KBM-7 (cell line): ENCODE data around the gene APOA1.
"Not testable (repeated sequence)": the region's sequence is repeated elsewhere in the genome, so short reads cannot be mapped to it uniquely, and the experiment has no call there.

ENCODE experiments used
- DNase-seq: peaks from one replicate; pipeline ENCODE4 v3.0.0-alpha.2; 2015
- in situ Hi-C: fragments of 300-500 bp; cut with MboI; formaldehyde crosslinking; loops from 2 replicates; pipeline ENCODE4 v1.14.3; 2020; ENCODE audit warnings: low sequenced_read_pairs, low pct_unique_long_range_greater_than_20kb, mixed read lengths

APOA1 gene

GRCh38 chr11:116836632-116836991 is 810 bp downstream of the APOA1 start:
- in situ Hi-C loops, result no loop called here

GRCh38 chr11:116835791-116836631 is 1.4 kb downstream of the APOA1 start:
- in situ Hi-C loops, result no loop called here
- peak; percentile 96 for DNase-seq

More at GRCh38 chr11:116836632-116836991, 810 bp downstream of the APOA1 start:
- DNase-seq, result no peak

DNA sequence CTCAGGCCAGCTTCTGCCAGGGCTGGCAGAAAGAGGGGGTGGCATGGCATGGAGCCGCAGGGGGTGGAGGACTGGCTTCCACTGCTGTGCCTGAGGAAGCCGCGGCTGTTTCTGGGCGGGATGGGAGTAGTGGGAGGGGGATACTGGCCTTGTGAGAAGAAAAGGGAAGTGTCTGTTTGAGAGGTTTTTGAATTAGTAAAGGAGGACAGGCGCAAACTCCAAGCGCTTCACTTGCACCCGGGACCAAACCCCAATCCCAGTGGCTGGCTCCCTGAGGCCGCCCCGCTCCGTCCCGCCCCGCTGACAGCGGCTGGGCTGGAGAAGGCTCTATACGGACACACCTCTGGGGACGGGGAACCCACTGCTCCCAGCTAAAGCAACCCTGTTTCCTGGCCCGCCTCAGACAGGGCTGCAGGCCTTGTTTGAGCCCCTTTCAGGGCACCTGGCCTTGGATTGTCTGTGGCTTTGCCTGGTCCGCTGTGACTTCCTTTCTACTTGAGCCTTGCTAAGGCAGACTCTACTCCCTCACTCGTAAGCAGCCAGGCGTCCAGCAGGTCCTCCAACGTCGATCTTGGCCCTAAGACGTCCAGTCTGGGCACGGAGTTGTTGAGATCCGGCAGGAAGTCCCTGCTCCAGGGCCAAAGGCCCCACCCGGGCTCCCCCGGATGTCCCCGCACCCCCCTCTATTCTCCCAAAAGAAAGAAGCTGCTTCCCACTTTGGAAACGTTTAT is 2.2 kb downstream of the APOA1 start:
- peak; percentile 89 for DNase-seq
- in situ Hi-C loops, result no loop called here

- in situ Hi-C loops, DNase-seq: not testable (repeated sequence)
Measured at GRCh38 chr11:116834535-116835041, 2.8 kb downstream of the APOA1 start.

GRCh38 chr11:116833816-116834534 is 3.4 kb downstream of the APOA1 start:
- DNase-seq, result no peak
- in situ Hi-C loops, result no loop called here

GRCh38 chr11:116833491-116833815 is 4.0 kb downstream of the APOA1 start:
- no peak for DNase-seq
- in situ Hi-C loops, result no loop called here

- in situ Hi-C loops, result no loop called here
- DNase-seq, result no peak
Measured at GRCh38 chr11:116832350-116833290, 4.8 kb downstream of the APOA1 start.

DNA sequence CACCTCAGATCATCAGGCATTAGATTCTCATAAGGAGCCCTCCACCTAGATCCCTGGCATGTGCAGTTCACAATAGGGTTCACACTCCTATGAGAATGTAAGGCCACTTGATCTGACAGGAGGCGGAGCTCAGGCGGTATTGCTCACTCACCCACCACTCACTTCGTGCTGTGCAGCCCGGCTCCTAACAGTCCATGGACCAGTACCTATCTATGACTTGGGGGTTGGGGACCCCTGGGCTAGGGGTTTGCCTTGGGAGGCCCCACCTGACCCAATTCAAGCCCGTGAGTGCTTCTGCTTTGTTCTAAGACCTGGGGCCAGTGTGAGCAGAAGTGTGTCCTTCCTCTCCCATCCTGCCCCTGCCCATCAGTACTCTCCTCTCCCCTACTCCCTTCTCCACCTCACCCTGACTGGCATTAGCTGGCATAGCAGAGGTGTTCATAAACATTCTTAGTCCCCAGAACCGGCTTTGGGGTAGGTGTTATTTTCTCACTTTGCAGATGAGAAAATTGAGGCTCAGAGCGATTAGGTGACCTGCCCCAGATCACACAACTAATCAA is 5.6 kb downstream of the APOA1 start:
- in situ Hi-C loops, result no loop called here
- no peak for DNase-seq

- no peak for DNase-seq
- in situ Hi-C loops, result no loop called here
Measured at GRCh38 chr11:116830184-116830912, 7.1 kb downstream of the APOA1 start.

- no peak for DNase-seq
- in situ Hi-C loops, result no loop called here
Measured at GRCh38 chr11:116829525-116830183, 7.8 kb downstream of the APOA1 start, which contains the start of gene APOC3. Gene APOC3, plus strand, starts transcription at chr11:116829907. Its CDS starts 676 bp downstream, at chr11:116830583.

DNA sequence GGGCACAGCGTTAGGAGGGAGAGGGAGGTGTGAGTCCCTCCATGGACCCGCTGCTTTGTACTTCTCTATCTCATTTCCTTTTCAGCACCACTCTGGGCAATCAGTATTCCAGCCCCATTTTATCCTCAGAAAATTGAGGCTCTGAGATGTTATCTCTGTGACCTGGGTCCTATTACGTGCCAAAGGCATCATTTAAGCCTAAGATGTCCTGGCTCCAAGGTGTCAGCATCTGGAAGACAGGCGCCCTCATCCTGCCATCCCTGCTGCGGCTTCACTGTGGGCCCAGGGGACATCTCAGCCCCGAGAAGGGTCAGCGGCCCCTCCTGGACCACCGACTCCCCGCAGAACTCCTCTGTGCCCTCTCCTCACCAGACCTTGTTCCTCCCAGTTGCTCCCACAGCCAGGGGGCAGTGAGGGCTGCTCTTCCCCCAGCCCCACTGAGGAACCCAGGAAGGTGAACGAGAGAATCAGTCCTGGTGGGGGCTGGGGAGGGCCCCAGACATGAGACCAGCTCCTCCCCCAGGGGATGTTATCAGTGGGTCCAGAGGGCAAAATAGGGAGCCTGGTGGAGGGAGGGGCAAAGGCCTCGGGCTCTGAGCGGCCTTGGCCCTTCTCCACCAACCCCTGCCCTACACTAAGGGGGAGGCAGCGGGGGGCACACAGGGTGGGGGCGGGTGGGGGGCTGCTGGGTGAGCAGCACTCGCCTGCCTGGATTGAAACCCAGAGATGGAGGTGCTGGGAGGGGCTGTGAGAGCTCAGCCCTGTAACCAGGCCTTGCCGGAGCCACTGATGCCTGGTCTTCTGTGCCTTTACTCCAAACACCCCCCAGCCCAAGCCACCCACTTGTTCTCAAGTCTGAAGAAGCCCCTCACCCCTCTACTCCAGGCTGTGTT is 8.5 kb downstream of the APOA1 start:
- in situ Hi-C loops, result no loop called here
- no peak for DNase-seq

GRCh38 chr11:116827461-116827860 is 10.0 kb downstream of the APOA1 start:
- in situ Hi-C loops, result no loop called here
- DNase-seq, result no peak

DNA sequence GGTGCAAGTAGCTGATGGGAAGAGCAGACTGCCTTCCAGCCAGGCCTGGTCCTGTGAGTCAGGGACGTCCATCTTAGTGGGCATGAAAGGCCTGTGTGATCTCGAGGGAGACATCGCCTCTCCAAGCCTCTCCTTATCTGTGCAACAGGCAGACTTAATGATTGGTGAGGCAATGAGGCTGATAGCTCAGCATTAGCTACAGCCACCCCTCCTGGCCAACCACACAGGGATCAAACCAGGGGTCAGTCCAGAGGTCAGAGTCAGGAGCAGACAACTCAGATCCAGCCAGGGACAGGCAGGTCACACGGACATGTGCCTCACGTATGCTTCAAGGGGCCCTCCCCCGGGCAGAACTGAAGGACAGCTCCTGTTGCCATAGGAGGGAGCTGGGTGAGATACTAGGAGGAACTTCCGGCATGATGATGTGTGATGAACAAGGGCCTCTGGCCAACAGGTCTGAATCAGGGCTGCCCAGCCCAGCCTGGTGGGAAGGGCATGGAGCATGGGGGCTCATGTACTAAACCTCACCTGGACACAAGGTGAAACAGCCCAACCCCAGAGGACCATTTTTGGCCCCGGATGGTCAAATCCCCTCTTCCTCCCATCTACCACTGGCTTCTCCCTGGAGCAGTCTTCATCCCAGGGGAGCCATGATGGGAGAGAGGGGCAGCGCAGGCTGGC is 10.5 kb downstream of the APOA1 start:
- in situ Hi-C loops, result no loop called here
- DNase-seq, result no peak

DNA sequence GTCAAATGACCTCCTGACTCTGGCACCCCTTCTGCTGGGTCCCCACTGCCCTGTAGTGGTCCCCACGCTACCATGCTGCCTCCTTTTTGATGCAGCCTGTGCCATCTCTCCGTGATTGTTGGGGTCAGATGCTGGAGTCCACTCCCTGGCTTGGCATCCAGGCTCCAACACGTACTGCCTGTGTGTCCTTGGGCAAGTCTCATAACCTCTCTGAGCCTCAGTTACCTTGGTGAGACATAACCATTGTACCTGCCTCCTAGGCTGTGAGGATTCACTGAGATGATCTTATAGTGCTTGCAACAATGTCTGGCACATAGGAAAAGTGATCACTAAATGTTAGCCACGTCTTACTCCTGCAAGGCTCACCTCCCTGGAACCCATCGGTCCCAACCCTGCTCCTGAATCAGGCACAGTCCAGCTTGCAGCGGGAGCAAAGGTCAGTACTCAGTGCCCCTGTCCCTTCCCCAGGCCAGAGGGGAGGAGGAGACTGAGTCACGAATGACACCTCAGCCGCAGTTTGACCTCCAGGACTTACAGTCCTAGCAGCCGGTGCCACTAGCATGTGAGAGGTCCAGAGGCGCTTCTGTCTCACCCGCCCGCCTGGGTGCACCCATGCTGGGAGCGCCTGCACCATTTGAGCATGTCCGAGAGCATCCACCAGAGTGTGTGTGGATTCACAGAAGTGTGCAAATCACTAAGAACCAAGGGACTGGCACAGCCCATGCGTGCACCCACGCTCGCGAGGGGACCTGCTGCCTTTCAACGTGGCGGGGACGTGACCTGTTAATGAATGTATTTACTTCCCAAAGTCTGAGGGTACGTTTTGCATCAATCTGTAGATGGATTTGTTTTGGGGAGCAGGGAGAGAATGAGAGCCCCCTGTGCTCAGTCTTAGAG is 11.3 kb downstream of the APOA1 start:
- no peak for DNase-seq
- in situ Hi-C loops, result no loop called here

- no peak for DNase-seq
- in situ Hi-C loops, result no loop called here
Measured at GRCh38 chr11:116825434-116825833, 12.0 kb downstream of the APOA1 start.
